ENCODE measurements around the gene FMNL1.
A peak's percentile ranks its signal among the peaks of the same experiment; 100 is the strongest.

Gene FMNL1

DNA sequence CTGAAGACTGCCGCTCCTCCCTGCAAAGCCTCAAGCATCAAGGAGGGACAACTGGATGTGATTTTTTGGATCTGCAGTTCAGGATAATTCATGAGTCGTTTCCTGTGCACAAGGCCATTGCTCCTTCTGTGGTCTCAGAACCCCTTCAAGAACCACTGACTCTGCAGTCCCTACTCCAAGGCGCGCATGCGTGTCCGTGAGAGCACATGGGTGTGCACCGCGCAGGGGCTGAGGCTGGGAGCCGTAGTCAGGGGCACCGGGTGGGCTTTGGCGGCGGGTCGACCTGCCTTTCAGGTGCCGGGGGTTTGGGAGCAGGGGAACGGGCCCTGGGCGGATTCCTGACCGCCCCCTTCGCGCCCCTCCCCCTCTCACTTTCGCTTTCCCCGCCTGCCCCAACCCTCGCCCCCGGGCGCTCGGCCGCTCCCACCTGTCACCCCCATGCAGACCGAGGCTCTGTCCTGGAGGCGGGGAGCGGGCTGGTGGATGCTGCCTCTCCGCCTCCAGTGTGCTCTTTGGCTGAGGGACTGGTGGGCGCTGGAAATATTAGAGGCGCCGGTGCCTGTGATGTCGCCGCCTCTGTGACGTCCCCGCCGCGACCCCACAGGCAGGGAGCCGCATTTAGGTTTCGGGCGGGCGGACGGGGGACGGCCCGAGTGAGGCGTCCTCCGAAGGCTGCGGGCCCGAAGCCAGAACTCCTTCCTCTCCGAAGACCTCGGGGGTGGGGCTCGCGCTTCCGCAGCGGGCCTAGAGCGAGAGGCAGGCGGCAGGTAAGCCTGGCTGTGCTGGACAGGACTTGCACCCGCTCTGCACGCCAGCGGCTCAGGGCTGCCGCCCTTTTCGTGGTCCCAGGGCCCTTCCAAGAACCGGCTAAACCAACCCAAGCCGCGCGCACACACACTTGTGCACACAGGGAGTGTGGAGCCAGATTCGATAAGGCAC is 40.2 kb downstream of the FMNL1 start, which contains the start of gene SPATA32:
Gene SPATA32 (minus strand): TSS at position 518 of the 939 bp plus-strand sequence. CDS start 78 bp downstream, at position 440.
- ChIA-PET CTCF (interaction anchor here (1.0 to 3.1 kb wide), 3 partner anchors 8 to 126 kb away, joined by 3 to 16 read pairs (median 4); partner anchors contain the start of gene ACBD4), POLR2A (no interaction called here)
- TF ChIP-seq, protein P1, sequence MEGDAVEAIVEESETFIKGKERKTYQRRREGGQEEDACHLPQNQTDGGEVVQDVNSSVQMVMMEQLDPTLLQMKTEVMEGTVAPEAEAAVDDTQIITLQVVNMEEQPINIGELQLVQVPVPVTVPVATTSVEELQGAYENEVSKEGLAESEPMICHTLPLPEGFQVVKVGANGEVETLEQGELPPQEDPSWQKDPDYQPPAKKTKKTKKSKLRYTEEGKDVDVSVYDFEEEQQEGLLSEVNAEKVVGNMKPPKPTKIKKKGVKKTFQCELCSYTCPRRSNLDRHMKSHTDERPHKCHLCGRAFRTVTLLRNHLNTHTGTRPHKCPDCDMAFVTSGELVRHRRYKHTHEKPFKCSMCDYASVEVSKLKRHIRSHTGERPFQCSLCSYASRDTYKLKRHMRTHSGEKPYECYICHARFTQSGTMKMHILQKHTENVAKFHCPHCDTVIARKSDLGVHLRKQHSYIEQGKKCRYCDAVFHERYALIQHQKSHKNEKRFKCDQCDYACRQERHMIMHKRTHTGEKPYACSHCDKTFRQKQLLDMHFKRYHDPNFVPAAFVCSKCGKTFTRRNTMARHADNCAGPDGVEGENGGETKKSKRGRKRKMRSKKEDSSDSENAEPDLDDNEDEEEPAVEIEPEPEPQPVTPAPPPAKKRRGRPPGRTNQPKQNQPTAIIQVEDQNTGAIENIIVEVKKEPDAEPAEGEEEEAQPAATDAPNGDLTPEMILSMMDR (IDR thresholded peaks at IDR 0.05; ENCODE audit: control extremely low read depth, extremely low read depth, low read depth, missing control alignments), result no peak
- DNase-seq (ENCODE audit: extremely low spot score), result peak; percentile 81

DNA sequence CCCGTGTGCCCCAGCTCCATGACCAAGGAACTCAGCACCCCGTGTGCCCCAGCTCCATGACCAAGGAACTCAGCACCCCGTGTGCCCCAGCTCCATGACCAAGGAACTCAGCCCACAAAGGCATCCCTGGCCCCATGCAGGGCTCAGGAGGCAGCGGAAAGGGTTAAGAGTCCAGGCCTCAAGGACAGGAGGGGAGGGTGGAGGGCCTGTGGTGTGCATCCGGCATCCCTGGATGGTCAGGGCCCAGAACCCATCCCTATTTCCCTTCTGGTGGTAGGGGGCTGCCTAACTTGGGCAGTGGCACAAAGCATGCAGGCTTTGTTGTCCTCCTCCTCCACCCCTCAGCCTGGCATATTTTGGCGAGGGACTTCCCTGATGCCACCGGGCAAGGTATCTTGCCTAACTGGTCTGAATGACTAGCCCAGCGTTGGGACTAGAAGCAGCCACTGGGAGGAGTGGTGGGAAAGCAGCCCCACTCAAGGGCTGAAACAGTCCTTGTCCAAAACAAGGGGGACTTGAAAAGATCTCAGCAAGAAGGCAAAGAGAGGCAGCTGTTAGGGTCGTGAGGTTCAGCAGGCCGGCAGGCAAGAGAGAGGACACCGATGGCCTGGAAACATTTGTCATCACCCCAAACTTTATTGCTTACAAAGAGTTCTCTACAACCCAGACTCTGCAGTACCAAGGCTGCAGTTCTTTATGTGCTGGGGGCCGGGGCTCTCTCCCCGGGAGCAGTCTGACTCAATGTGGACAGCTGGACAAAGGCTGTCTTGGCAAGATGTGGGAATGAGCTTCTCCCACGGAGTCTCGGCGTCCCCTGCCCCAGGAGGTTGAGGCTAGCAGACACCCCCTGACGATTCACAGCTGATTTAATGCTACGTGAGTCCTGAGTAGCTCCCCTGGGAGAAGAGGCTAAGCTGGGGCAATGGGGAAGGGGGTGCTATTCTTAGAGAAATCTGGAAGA is 41.1 kb downstream of the FMNL1 start:
- DNase-seq (ENCODE audit: extremely low spot score), result no peak
- ChIA-PET CTCF (interaction anchor here (0.8 to 5.7 kb wide), 6 partner anchors 9 to 127 kb away, joined by 3 to 22 read pairs (median 4); partner anchors contain the start of gene ACBD4), POLR2A (no interaction called here)
- TF ChIP-seq, protein P1 (IDR thresholded peaks at IDR 0.05; ENCODE audit: control extremely low read depth, extremely low read depth, low read depth, missing control alignments), result no peak

DNA sequence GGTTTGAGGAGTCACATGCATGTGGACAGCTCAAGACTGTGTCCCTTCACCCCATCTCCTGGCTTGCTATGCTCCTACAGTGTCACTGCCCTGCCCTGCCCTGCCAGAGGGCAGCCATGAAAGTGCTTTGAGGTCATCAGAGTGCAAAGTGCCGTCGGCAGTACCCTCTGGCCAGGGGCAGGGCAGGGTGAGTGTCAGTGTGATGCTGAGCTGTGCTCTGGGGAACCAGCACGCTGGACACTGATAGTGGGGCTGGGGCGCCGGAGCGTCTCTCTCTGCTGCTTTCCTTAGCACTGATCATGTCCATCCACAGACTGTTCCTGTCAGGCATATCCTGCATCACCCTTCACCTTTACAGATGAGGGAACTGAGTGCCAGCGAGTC is 41.8 kb downstream of the FMNL1 start:
- TF ChIP-seq, protein P1 (IDR thresholded peaks at IDR 0.05; ENCODE audit: control extremely low read depth, extremely low read depth, low read depth, missing control alignments), result no peak
- POLR2A ChIA-PET, result no interaction called here
- DNase-seq (ENCODE audit: extremely low spot score), result no peak
- CTCF ChIA-PET, result interaction anchor here (0.8 to 5.7 kb wide), 5 partner anchors 9 to 44 kb away, joined by 3 to 22 read pairs (median 4); no protein-coding TSS in a partner anchor

DNA sequence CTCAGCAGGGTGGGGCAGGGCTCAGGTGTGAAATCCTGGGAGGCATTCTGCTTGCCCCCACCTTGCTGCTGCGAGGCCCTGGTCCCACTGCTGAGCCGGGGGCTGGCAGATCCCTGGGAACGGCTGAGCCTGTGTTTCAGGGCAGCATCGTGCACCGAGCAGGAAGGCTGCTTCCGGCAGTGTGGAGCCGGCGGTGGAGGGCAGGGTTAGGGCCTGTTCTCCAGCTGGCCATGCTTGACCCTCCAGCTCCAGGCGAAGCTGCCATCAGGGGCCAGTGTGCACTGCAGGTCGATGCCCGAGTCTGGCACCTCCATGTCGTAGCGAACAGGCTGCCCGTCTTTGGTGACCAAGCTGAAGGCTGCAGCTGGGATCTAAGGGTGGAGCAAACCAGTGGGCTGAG is 42.7 kb downstream of the FMNL1 start:
- ChIA-PET POLR2A (no interaction called here), CTCF (interaction anchor here (1.0 to 5.7 kb wide), 4 partner anchors 8 to 123 kb away, joined by 3 to 22 read pairs (median 16); no protein-coding TSS in a partner anchor)
- no peak for DNase-seq (ENCODE audit: extremely low spot score)
- TF ChIP-seq, protein P1 (IDR thresholded peaks at IDR 0.05; ENCODE audit: control extremely low read depth, extremely low read depth, low read depth, missing control alignments), result no peak

DNA sequence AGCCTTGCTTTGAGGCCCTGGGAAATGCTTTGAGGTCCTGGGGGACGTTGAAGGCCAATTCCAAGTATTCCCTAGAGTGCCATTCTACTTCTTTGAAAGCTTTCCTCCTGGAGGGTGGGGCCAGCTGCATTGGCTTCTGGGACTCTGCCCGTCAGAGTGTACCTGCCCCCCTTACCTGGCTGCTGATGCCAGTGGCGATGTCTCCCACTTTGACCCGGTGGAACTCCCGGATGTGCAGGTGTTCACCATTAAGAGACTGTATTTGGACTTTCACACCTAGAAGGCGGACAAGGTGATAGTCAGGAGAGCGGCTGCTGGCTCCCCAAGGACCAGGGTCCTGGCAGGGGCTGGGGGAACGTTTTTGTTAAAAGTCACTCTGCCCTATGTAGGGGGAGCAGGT is 43.3 kb downstream of the FMNL1 start:
- ChIA-PET POLR2A (no interaction called here), CTCF (interaction anchor here (1.0 to 5.7 kb wide), 9 partner anchors 9 to 128 kb away, joined by 3 to 26 read pairs (median 10); no protein-coding TSS in a partner anchor)
- DNase-seq (ENCODE audit: extremely low spot score), result no peak
- TF ChIP-seq, protein P1 (IDR thresholded peaks at IDR 0.05; ENCODE audit: control extremely low read depth, extremely low read depth, low read depth, missing control alignments), result no peak

DNA sequence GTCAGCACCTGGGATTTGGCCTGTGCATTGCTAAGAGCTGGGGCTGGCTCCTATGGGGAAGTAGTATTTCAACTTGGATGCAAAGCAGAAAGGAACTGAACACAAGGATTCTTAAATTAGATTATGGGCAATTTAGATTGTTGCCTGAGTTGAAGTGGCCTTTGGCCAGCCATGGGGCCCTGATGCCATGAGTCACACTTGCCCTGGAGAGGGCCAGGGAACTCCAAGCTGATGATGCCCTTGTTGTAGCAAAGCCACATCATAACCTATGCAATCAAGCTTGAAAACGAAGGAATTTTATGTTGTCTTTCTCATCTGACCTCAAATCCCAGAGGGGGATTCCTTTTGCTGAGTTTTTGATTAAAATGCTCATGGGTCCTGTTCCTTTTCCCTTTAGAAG is 44.1 kb downstream of the FMNL1 start:
- no peak for DNase-seq (ENCODE audit: extremely low spot score)
- TF ChIP-seq, protein P1 (IDR thresholded peaks at IDR 0.05; ENCODE audit: control extremely low read depth, extremely low read depth, low read depth, missing control alignments), result no peak
- ChIA-PET POLR2A (no interaction called here), CTCF (interaction anchor here (1.0 to 5.7 kb wide), 8 partner anchors 10 to 127 kb away, joined by 3 to 26 read pairs (median 8); no protein-coding TSS in a partner anchor)
